GM12873 (cell line): ENCODE results near the gene BMP7.

Experiments used
- TF ChIP-seq, protein P1 (sequence below): IDR thresholded peaks from 2 replicates; pipeline ENCODE4 v1.5.1; 2012; ENCODE audit warnings: low read depth, mild to moderate bottlenecking, moderate library complexity, low read length, control low read depth; ENCODE audit not compliant: insufficient read depth; ENCODE audit errors: missing control alignments

Gene BMP7

GRCh38 chr20:57263801-57264792 is 2.3 kb downstream of the BMP7 start:
- TF ChIP-seq, protein P1, sequence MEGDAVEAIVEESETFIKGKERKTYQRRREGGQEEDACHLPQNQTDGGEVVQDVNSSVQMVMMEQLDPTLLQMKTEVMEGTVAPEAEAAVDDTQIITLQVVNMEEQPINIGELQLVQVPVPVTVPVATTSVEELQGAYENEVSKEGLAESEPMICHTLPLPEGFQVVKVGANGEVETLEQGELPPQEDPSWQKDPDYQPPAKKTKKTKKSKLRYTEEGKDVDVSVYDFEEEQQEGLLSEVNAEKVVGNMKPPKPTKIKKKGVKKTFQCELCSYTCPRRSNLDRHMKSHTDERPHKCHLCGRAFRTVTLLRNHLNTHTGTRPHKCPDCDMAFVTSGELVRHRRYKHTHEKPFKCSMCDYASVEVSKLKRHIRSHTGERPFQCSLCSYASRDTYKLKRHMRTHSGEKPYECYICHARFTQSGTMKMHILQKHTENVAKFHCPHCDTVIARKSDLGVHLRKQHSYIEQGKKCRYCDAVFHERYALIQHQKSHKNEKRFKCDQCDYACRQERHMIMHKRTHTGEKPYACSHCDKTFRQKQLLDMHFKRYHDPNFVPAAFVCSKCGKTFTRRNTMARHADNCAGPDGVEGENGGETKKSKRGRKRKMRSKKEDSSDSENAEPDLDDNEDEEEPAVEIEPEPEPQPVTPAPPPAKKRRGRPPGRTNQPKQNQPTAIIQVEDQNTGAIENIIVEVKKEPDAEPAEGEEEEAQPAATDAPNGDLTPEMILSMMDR: no peak

DNA sequence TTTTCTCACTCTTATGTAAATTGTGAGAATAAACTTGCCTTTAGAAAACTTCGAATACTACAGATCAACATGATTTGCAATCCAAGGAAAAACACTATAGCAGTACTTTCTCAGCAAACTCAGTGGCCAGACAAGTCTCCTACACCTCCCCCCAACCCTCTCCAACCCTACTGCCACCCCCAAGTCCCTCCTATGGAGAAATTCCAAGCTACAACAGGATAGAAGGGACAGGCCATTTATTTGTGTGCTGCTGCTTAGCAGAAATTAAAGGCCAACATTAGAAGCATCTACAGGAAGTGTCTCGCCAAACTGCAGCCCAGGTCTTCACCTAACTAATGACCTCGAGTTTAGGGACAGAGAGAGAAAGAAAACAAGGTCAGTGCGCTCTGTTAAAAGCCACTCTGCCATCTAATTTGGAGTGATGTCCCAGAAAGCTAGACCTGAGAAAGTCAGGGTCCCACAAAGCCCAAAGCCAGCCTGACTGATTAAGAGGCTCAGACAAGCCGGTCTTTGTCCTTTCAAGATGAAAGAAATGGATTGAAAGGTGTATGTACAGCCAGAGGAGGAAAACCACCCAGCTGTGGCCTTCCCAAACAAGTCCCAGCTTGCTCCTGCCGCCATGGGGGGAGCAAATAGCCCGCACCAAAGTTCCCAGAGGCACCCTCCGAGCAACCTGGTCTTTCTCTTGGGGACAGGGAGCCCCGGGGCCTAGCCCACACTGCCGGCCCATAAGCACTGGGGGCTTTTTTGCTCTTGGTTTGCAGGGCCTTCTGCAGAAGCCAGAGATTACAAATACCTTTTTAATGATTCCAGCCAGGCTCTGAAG is 3.4 kb downstream of the BMP7 start:
- TF ChIP-seq, protein P1: no peak

DNA sequence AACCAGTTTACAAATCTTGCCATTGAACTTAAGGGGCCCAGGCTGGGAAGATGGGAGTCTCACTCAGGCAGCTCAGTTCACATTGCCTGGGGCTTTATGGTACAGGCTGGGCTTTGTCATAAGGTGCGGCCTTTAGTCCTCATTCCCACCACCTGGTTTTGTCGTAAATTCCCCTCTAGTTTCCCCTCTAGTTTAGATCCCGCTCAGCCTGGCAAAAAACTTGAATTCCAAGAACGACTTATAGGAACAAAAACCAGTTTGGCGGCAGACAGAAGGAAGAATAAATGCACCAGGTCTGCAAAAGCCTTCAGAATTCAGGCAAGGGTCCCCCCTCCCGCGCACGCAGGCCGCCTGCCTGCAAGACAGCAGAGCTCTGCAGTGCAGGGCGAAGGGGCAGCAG is 4.1 kb downstream of the BMP7 start:
- TF ChIP-seq, protein P1: no peak

GRCh38 chr20:57261457-57262251 is 4.8 kb downstream of the BMP7 start:
- TF ChIP-seq, protein P1: no peak

DNA sequence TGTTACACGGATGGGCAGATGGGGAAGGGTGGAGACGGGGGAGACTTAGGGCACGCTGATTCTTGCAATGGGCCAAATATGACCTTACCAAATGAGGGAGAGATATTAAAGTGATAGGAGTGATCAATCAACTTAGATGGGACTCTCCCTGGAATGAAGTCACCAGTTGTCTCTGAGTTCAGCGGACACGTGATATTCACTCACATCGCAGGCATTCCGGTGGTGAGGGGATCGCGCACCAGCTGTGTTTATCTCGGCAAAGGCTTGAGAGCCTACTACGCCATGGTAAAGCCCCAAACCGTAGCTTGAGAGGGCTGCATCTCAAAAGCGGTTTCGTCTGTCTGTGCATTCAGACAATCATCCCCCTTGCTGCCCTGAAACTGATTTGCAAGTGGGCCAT is 5.5 kb downstream of the BMP7 start:
- TF ChIP-seq, protein P1: no peak

- TF ChIP-seq, protein P1: no peak
Observed at GRCh38 chr20:57259938-57260921, 6.2 kb downstream of the BMP7 start.
